HG02763 (cell line): ENCODE results near the gene GBX1.

ENCODE experiments used
- ATAC-seq: cut with Tn5 transposase; IDR thresholded peaks from one replicate; pipeline ENCODE4 v1.9.1; 2021; ENCODE audit warnings: mild to moderate bottlenecking, moderate library complexity; ENCODE audit not compliant: unreplicated experiment

The GBX1 gene

GRCh38 chr7:151141311-151141854 is 26.1 kb downstream of the GBX1 start:
- ATAC-seq: no peak

GRCh38 chr7:151140826-151141225 is 26.7 kb downstream of the GBX1 start:
- ATAC-seq: no peak

DNA sequence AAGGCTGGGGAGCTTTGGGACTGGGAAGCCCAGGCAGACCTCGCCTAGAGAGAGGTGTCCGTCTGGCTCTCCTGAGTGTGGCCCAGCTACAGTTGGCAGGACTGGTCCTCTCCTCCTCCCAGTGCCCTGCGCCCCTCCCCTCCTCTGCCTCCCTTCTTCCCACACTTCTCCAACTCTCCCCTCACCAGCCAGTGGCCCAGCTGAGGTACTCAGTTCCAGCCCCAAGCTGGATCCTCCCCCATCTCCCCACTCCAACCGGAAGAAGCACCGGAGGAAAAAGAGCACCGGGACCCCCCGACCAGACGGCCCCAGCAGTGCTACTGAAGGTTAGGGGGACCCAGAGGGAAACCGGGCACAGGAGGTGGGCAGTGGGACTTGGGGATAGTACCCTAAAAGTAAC is 27.7 kb downstream of the GBX1 start:
- no peak for ATAC-seq

DNA sequence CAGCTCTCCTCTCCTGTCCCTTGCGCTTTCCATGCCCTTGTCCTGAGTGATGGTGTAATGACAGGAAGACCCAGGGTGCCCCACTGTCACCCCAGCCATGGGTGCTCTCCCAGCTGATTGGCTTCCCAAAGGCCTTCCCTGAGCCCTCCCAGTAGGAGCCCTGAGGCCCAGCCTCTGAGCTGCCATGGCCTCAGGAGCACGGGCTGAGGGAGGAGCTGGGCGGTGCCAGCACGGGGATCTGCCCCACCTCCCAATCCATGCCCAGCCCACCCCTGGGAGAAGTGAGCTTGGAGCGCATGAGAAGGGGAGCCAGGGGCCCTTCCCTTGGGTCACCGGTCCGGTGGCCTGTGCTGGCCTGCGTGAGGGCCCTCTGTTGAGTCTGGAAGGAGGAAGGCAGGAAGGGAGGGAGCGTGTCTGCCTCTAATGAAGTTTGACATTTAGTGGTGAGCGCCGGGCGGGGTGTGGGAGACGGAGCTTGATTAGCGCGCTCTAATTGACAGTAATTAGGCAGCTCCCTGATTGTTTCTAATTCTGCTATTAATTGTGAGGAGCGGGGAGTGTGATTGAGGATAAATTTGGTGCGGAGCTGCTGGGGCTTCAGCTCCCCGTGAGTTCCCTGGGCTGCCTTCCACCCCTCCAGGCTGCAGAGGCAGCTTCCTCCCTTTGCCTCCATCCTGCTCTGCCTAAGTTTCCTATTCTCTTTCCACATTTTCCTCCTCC is 28.3 kb downstream of the GBX1 start:
- no peak for ATAC-seq

GRCh38 chr7:151138153-151138851 is 29.2 kb downstream of the GBX1 start:
- ATAC-seq: no peak

- no peak for ATAC-seq
Observed at GRCh38 chr7:151137791-151138152, 29.7 kb downstream of the GBX1 start.

DNA sequence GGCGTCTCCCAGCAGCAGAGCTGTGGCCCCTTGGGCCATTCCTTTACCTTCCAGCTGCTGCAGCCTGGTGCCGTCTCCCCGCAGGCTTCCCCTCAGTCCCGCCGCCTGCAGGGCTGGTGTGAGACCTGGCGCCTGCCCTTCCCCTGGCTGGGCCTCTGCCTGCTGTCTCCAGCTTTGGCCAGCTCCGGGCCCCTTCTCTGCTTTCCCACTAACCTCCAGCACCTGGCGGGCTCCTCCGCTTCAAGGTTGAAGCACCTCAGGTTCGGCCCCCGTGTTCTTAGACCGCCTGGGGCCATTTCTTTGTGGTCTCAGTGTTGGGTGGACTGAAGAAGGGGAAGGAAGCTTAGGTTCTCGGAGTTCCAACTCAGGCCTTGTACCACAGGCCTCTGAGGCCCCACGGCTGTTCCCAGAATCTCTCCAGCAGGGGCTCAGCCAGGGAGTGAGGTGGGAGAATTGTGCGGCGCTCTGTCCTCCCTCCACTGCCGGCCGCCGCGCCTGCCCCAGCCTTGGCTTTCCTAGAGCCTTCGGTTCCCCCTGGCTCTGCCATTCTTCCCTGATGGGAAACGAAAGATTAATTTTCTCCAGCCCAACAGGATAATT is 30.3 kb downstream of the GBX1 start:
- ATAC-seq: no peak

- ATAC-seq: no peak
Observed at GRCh38 chr7:151135866-151136843, 31.3 kb downstream of the GBX1 start.

DNA sequence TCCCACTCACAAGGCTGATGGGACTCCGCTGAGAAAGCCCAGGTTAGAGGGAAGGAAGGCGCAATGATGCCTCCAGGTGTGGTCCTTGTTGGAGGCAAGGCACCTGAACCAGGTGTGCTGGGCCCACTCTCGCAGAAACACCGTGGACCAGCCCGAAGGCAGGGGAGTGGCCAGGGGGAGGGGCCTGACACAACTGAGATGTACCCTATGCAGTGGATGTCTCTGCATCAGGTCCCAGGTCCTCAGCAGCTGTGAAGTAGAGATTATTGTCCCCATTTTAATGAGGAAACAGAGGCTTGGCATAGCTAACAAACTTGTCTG is 32.0 kb downstream of the GBX1 start:
- ATAC-seq: no peak

DNA sequence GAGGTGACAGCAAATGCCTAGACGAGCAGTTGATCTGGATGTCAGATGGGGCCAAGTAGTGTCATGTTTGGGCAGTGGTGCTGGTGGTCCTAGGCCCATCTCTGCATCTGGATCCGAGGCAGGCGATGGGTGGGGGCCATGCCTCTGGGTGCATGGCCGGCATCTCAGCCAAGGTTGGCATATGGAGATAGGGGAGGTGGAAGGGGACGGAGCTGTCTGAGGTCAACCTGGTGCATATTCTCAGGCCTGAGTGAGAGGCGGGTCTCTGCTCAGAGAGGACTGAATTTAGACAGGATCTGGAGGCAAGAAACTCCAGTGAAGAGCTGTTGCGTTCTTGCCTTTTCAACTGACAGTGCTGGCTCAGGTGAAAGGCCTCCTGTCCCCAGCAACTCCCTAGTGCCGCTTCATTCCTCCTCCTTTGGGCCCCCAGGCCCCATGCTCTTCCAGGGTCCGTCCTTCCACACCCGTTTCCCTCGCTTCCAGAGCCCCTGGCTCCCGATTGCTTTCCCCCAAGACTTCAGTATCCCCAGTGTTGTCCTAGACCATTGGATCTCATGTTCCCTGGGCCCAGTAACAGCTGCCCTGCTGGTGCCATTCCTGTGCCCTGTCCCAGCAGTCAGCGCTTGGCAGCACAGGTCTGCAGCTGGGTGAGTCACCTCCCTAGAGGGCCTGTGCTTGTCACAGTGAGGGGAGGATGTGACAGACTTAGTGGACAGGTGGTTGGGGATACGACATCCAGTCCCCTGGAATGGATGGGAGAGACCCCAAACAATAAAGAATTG is 32.6 kb downstream of the GBX1 start:
- ATAC-seq: no peak

GRCh38 chr7:151133986-151134742 is 33.3 kb downstream of the GBX1 start:
- no peak for ATAC-seq

GRCh38 chr7:151133266-151133985 is 34.1 kb downstream of the GBX1 start:
- ATAC-seq: no peak

DNA sequence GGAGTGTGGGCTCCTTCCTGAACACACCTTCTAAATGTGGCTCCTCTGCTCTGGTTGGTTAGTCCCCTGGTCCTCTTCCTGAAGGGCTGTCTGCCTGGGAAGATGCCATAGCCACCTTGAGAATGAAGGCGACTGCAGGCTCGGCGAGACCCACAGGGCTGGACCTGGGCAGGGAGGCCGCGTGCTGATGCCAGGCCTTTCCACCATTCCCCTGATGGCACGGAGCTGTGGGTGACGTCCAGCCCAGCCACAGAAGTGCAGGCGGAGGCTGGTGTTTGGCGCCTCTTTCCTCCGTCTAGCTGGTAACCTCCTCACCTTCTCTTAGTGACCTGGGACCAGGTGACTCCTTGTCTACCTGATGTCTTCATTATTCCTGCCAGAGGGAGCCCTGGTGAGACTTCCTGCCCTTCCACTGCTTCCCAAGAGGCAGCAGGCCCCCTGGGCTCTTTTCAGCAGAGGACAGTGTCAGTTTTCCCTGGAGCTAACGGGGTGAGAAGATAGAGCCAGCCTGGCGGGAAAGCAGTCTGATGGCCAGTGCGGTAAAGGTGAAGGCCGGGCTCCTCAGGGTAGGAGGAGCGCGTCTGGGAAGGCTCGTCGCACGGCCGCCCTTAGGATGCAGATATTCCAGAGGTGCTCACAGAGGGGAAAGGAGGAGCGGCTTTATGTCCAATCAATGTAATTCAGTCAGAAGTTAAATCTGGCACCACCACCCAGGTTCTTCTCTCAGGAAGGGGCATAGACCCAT is 34.9 kb downstream of the GBX1 start:
- ATAC-seq: no peak

DNA sequence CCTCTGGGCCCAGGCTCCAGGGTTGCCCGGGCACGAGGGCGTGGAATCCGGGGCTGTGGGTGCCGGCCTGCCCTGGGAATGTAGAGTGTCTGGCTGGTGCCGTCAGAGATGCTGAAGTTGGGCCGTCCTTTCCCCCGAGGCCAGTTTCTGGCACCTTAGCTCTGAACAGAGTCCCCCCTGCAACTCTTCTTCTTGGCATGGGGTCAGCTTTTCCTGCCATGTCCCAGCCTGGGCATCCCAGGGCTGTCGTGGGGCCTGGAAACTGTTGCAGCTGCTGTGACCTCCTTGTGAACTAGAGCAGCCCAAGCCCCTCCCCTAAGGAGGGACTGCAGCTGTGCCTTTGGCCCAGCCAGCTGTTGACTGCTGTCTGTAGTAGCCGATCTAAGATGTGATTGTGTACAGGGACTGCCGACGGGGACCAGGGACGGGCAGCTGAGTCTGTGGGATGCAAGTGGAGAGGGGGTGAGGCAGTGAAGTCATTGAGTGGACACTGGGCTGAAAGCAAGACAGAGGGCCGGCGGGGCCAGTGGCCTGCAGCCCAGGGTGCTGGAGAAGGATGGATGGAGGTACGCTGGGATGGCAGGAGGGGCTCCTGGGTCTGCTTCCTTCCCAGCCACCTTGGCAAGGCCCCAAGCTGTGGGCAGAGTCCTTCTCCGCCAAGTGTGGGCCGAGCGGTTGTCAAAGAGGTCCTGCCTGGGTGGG is 35.8 kb downstream of the GBX1 start:
- no peak for ATAC-seq

DNA sequence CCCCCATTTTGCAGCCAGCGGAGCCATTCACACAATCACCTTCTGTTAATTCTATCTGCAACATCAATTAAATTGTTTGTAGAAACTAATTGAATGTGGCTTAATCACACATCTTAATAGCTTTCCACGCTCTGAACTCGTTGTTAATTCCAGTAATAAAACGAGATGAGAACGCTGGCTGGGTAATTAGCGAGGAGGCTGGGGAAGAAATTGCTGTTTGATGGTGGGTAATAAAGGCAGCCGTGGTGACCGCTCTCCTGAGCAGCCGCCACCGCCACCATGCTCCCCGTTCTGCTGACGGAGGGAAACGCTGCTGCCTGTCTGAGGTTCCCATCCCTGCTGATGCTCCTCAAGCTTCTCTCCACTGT is 36.3 kb downstream of the GBX1 start:
- no peak for ATAC-seq

DNA sequence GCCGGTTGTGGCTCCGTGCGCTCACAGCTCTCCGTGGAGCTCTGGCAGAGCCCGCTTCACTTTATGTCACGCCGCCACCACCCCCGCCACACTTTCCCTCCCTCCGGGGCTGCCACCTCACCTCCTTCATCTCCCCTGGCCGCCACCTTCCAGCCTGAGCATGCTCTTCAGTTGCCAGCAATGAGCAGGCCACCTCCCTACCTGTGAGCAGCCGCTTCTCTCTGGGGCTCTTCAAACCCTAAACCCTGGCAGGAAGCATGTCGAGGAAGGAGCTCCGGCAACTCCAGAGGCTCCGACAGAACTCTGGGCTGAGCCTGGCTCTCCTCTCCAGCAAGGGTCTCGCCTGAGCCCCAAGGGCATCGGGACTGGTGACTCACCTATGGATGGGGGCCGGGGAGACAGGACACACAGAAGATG is 36.7 kb downstream of the GBX1 start:
- ATAC-seq: no peak

DNA sequence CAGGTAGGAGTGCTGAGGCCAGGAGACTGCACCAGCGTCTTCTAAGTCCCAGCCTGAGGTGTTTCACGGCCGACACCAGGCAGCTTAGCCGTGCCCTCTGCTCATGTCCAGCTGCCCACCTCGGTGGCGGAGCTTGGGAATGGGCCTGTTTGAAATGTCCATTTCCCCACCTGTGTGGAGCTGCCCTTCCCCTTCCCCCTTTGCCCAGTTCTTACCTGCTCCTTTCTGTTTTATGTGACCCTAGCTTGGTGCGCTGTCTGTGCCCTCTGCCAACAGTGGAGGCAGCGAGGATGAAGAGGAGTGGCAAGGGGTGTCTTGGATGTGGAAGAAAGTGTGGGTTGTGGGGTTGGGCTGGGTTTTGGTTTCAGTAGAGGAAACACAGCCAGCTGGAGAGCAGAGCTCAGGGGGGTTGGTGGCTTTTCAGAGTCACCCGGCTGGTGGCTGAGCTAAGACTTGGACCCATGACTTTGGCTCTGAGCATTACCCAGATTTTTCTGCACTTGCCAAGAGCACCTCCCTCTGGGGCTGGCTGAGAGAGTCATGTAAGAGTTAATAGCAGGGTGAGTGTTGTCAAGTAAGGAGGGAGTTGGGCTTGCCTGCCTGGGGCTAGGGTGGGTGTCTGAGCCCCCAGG is 37.4 kb downstream of the GBX1 start:
- no peak for ATAC-seq
